ENCODE data around the gene TEKT3.

DNA sequence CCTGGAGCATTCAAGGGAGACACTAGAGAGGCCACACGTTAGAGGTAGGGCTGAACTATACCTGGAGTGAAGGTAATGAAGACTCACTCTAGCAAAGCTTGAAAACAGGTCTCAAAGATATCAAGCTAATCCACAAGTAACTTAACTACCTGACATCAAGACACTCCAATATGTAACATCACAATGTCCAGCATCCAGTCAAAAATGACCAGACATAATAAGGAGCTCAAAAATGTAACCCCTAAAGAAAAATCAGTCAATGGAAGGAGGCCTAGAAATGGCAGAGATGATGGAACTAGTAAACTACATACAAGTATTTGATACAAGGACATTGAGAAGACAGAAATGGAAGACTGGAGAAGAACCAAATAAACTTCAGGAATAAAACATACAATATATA is 6.0 kb downstream of the TEKT3 start:
- TF ChIP-seq, protein P1, sequence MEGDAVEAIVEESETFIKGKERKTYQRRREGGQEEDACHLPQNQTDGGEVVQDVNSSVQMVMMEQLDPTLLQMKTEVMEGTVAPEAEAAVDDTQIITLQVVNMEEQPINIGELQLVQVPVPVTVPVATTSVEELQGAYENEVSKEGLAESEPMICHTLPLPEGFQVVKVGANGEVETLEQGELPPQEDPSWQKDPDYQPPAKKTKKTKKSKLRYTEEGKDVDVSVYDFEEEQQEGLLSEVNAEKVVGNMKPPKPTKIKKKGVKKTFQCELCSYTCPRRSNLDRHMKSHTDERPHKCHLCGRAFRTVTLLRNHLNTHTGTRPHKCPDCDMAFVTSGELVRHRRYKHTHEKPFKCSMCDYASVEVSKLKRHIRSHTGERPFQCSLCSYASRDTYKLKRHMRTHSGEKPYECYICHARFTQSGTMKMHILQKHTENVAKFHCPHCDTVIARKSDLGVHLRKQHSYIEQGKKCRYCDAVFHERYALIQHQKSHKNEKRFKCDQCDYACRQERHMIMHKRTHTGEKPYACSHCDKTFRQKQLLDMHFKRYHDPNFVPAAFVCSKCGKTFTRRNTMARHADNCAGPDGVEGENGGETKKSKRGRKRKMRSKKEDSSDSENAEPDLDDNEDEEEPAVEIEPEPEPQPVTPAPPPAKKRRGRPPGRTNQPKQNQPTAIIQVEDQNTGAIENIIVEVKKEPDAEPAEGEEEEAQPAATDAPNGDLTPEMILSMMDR (IDR thresholded peaks at IDR 0.05; ENCODE audit: extremely low read depth in 1 of 2, insufficient read depth in 1 of 2, low read depth in 1 of 2, low read length in 2 of 2), result no peak
- TF ChIP-seq POLR2A (IDR thresholded peaks at IDR 0.05; ENCODE audit: low read depth, low read length) (no peak), POLR2AphosphoS5 (IDR thresholded peaks at IDR 0.05; ENCODE audit: insufficient read depth, low read depth, low read length) (no peak), EZH2 (IDR thresholded peaks at IDR 0.05; ENCODE audit: borderline replicate concordance, low read depth, low read length, severe bottlenecking) (no peak), JUN (IDR thresholded peaks at IDR 0.05; ENCODE audit: borderline replicate concordance, insufficient read depth, insufficient read length, low read depth) (no peak), GATA2 (IDR thresholded peaks at IDR 0.05; ENCODE audit: insufficient read depth, insufficient read length, low read depth, low read length) (no peak)
- TF ChIP-seq, protein P2, sequence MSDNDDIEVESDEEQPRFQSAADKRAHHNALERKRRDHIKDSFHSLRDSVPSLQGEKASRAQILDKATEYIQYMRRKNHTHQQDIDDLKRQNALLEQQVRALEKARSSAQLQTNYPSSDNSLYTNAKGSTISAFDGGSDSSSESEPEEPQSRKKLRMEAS (IDR thresholded peaks at IDR 0.05; ENCODE audit: insufficient read depth, insufficient read length), result no peak
